ENCODE results near the gene RARRES1.

The RARRES1 gene

DNA sequence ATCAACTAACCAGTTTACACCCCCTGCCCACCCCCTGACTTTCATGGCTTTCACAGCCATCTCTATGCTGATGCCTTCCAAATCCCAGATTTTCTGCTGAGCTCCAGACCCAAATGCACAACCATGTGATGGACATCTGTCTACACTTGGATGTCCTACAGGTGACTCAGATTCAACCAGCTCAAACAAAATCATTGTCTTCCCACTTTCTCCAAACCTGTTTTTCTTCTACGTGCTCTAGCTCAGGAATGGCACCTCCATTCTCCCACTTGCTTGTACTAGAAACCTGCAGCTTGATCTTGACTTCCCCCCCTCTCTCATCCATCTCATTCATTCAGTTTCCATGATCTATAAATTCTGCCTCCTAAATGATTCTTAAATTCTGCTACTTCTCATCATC is 34.1 kb upstream of the RARRES1 start:
- no peak overlapping the region for H3K4me3 ChIP-seq (ENCODE audit: low read depth, low read length)

DNA sequence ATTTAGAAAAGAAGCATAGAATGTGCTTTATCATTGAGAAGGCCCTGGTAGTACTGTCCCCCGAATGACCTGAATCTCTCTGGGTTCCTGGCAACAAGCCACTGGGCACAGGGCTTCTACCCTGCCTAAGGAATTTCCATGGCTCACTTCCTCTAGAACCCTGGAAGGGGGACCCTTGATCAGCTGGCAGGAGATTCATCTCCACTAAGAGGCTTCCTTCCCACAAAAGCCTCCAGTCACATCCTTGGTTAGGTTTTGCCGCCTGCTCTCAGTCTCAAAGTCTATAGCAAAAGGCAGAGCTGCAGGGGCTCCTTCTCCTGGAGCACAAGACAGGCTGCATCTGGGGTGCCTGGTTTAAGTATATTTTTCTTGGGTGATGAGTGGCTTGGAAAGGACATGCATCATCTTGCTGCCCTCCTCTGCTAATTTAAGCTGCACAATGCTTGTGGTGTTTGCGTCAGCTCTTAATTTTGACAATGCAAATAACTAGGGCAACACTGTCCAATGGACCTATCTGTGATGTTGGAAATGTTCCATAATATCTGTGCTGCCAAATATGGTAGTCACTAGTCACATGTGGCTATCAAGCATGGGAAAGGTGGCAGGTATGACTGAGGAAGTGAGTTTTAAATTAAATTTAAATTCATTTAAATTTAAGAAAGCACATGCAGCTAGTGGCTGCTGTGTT is 33.4 kb upstream of the RARRES1 start:
- H3K4me3 ChIP-seq (ENCODE audit: low read depth, low read length): no peak overlapping the region

DNA sequence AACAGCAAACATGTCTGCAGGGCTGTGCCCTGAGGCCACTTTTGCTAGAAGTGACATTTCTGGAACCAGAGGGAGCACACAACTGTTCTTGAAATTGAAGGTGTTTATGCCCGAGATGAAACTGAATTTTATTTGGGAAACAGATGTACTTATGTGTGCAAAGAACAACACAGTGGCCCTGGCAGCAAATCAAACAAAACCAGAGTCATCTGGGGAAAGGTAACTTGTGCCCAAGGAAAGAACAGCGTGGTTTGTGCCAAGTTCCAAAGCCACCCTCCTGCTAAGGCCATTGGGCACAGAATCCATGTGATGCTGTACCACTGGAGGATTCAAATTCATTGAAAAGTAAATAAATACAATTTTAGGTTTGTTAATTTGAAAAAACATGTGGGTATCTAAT is 31.2 kb upstream of the RARRES1 start:
- no peak overlapping the region for H3K4me3 ChIP-seq (ENCODE audit: low read depth, low read length)

DNA sequence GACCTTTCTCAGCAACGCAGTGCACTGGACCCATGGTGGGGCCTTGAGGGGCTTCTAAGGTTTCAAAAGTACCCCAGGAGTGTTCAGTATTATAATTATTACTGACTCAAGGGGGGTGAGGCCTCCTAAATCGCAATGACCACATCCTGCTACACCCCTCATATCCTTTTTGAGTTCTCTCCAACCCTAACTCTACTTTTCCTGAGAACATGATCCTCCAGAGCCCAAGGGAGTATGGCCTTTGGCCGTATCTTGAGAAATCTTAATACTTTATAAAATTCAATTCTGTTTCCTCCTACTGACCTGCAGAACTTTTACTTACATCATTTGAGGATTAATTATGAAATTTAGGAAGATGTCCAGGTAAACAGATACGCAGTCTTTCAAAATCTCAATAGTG is 30.4 kb upstream of the RARRES1 start:
- no peak overlapping the region for H3K4me3 ChIP-seq (ENCODE audit: low read depth, low read length)

DNA sequence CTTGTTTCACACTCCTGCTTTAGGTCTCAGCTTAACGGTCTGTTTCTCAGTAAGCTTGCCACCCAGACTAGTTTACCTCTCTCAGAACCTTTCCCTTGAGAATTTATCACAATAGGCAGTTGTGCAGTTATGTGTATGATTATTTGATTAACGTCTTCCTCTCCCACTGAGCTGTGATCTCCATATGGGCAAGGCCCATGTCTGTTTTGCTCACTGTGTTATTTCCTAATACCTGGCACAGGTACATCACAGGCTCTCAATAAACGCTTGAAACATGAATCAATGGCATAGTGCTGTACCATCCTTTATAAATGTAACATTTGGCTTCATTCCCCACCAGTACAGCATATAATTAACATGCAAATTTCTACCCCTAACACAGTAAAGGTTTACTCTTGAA is 29.1 kb upstream of the RARRES1 start:
- H3K4me3 ChIP-seq (ENCODE audit: low read depth, low read length): no peak overlapping the region

DNA sequence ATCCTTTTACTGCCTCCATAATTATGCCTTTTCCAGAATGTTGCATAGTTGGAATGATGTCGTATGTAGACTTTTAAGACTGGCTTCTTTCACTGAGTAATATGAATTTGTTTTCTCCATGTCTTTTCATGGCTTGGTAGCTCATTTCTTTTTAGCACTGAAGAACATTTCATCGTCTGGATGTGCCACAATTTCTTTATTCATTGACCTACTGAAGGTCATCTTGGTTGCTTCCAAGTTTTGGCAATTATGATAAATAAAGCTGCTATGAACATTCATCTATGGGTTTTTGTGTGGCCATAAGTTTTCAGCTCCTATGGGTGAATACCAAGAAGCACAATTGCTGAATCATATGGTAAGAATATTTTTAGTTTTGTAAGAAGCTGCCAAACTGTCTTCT is 23.2 kb upstream of the RARRES1 start:
- H3K4me3 ChIP-seq (ENCODE audit: low read depth, low read length): no peak overlapping the region

DNA sequence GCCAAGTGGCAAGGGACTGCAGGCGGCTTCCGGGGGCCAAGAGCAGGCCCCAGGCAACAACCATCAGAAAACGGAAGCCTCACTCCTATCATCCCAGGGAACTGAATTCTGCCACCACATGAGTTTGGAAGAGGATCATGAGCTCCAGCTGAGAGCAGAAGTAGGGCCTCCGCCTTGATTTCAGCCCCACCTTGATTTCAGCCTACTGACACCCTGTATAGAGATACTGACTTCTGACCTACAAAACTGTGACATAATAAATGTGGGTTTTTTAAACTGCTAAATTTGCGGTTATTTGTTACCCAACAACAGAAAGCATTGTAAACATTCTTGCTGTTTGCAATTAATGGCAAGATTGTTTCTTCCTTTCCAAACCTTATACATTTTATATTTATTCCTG is 21.6 kb upstream of the RARRES1 start:
- H3K4me3 ChIP-seq (ENCODE audit: low read depth, low read length): no peak overlapping the region

DNA sequence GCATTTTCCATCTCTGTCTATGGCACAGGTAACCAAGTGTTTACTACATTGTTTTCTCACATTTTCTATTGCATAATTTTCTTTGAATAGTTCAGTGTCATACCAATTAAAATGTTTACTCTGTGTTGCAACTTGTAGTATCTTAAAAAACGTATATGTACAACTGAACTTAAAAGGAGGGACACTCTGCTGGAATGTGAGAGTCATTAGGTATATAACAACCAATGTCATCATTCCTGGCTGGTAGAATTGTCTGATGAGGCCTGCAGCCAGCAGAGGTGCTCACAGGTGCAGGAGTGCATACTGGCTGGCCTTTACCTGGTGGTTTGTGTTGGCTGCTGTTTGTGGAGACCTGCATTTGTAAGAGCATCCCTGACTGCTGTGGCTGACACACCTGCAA is 19.1 kb upstream of the RARRES1 start:
- H3K4me3 ChIP-seq (ENCODE audit: low read depth, low read length): no peak overlapping the region

DNA sequence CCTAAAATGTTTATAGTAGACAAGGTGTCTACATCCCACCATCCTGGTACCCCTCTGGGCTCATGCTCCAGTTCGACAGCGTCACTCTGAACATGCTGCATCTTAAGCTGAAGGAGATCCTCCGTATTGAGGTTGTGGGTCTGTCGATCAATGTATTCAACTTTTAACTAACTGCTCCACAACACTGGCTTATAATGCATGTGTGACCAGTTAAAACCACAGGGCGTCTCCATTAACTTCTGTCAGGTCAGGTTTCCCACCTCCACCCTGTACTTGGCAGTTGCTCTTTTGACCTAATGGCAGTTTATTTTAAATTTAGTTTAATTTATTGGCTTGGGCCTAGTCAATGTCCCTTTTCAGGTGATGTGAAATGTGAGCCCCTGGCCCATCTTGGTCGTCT is 17.8 kb upstream of the RARRES1 start:
- H3K4me3 ChIP-seq (ENCODE audit: low read depth, low read length): no peak overlapping the region

DNA sequence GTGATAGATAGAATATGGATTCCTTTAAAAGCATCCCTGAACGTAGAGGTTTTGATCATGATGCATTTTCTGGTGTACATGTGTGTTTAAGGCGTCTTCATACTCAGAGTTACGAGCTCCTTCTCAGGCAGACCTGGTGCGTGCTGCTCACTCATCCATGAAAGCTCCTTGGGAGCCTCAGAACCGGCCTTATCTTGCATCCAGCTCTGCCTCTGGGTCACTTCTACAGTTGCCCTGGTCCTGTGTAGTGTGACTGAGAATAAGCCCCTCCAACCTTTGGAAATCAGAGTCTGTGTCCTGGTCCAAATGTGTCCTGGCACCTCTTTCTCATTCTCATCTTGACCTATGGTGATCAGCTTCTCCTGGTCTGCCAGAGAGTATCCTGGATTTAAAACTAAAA is 17.3 kb upstream of the RARRES1 start:
- H3K4me3 ChIP-seq (ENCODE audit: low read depth, low read length): no peak overlapping the region

DNA sequence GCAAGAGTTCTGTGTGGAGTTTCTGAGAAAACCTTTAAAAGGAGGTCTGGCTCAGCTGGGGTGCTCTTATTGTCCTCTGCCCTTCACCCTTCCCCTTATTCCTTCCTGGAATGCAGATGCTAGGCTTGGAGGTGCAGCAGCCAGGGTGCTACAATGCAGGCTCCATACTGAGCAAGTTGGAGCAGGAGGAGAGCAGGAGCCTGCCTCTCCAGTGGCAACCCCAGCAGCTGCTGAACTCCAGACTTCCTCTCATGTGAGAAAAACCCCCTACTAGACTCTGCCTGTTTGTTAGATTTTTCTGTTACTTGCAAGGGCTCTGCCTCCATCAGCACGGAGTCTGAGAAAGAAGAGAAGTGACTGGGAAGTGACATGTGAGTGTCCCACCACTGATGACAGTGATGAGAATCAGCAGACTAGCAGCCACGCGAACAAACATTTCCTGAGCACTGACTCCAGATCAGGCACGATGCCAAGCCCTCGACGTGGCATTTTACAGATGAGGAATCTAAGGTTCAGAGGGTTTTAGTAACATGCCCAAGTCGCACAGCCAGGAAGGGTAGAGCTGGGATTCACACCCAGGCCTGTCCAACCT is 16.1 kb upstream of the RARRES1 start:
- no peak overlapping the region for H3K4me3 ChIP-seq (ENCODE audit: low read depth, low read length)

DNA sequence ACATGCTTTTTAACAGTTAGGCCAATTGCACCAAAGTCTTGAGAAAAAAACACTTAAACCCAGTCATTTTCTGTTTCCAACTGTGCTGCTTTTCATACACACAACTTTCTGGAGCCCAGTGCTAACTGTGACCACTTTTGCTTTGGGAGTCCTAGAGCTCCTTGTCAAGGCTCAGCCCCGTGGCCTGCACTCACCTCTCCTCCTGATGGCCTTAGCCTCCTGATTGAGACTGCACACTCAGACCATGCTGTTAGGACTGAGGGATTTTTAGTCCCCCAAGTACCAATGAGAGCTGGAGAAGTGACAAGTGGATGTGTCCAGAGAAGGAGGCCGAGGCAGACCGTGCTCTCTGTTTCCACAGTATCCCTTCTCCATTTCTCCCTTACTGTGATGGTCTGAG is 15.2 kb upstream of the RARRES1 start:
- no peak overlapping the region for H3K4me3 ChIP-seq (ENCODE audit: low read depth, low read length)

DNA sequence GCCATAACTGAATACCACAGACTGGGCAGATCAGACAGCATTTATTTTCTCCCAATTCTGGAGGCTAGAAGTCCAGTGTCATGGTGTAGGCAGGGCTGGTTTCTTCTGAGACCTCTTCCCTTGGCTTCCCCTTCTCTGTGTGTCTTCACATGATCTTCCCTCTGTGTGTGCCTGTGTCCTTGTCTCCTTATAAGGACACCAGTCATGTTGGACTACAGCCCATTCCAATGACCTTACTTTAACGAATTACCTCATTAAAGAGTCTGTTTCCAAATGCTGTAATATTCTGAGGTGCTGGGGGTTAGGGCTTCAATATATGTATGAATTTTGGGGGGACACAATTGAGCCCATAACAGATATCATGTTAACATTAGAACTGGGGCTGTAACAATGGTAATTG is 13.3 kb upstream of the RARRES1 start:
- H3K4me3 ChIP-seq (ENCODE audit: low read depth, low read length): no peak overlapping the region

DNA sequence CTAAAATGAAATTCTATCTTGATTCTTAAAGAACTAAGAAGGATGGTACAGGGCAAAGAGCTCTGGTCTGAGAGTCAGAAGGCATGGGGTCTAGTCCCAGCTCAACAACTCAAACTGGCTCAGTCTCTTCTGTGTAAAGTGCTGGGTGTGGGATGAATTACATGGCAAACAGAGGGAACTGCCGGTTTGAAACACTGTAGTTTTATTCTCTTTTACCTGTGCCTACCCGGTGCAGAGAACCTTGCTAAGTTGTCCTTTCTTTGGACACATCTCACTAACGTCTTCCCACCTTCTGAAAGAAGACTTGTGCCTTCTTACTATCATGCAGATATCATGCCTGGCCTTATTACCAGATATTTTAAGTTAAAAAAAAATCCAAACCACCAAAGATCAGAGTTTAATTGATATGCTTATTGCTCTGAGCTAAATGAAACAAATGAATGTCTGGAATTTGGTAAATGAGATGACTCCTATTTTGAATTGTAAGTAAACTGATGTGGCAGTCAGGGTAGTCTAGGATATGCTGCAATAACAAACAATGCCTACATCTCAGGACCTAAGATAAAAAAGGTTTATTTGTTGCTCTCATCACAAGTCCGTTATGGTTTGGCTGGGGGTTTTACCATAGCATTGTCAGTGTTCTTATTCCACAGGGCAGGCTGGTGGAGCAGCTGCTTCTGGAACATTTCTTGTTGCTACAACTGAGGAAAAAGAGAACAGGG is 12.5 kb upstream of the RARRES1 start:
- no peak overlapping the region for H3K4me3 ChIP-seq (ENCODE audit: low read depth, low read length)

DNA sequence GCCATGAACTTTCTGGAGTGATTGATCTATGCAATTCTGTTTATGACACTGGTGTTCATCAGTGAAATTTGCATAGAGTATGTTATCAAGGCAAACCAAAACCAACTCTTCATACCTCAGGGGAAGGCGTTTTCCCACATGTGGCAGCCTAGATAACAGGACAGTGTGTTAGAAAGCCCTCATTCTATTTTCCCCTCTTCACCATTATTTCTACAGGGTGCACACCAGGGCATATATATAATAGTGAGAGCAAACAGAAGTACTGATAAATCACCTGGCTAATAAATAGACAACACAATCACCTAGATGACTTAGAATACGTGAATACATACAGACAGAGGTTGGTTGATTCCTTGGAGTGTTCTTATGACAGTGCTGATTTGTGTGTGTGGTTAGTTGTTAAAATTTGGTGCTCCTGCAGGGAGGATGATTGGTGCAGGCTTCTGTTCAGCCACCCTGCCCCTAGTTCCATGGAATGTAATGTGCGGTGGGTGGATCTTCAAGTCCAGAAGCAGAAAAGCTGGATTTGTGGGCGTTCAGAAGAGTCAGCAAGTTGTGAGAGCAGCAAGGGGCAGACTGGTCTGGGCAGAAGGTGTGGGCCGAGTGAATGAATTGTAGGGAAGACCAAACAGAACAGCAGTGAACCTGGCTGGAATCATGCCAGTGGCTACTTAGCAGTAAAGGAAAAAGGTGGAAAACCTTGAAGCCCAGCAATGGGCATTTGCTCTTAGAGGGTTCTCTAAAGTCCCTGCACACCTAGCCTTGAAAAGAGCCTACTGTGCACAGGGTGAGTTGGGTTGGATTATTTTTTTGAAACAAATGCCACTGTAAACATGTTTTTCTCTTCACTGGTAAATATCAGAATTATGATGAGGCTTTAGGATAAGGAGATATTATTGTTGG is 11.7 kb upstream of the RARRES1 start:
- H3K4me3 ChIP-seq (ENCODE audit: low read depth, low read length): no peak overlapping the region

DNA sequence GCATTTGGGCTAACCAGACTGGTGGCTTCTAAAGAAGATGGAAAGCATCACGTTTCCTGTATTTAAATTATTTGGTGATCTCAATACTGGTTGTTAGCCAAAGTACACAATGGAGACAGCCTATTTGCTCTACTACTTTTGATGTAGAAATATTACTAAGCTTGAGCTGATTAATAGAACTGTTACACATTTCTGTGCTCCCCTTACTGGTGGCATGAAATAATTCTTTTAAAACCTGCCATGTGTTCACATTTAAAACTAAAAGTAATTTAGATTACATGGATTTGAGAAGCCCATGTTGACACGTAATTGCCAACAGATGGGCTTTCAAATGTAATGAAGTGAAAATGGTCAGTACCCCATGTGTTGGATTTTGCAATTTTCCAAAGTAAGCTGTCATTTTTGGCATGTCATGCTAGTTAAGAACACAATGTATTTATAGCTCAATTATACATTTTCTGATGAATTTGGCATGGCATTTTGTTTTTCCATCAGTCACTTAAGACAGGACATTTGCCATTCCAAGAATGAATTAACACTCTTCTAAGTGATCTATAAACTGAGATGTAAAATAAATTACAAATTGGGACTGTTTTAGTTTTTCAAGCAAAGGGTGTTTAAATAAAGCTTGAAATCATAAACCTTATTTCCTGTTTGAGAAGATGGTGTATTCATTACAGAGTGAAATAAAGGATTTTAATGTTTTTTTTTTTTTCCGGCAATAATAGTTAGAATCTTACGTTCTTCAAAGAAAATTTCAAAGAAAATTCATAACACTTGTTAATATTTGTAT is 10.8 kb upstream of the RARRES1 start:
- no peak overlapping the region for H3K4me3 ChIP-seq (ENCODE audit: low read depth, low read length)

DNA sequence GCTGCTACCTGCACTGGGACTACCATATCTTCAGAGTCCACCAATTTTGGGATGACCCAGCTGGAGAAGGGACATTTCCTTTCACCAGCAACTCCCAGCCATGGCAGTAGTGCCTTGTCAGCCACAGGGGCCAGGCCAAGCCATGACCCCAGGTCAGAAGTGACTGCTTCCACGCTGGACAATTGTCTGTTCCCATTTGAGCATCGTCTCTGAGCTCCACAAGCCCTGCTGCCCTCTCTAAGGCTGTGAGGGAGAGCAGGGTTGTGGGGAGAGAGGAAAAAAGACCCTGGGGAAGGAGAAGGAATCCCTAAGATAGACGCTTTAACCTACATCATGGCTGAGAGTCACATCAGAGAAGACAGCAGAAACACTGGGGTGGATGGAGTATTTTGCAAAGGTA is 7.4 kb upstream of the RARRES1 start:
- no peak overlapping the region for H3K4me3 ChIP-seq (ENCODE audit: low read depth, low read length)

DNA sequence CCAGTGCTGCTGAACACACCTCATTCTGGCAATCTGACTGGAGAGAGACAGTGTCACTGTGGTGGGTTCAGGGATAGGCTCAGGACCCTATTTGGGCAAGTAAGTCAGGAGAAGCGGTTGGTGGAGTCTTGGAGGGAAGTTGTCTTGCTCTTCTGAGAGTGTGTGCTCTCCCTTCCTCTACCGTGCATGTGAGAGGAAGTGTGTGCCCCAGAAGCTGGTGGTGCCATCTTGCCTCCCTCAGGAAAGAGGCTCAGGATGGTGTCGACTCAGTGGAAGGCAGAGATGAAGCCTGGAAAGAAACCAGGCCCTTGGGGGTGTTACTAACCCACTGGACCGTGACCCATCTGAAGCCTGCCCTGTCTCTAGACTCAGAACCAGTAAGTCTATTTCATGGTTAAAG is 6.8 kb upstream of the RARRES1 start:
- no peak overlapping the region for H3K4me3 ChIP-seq (ENCODE audit: low read depth, low read length)

DNA sequence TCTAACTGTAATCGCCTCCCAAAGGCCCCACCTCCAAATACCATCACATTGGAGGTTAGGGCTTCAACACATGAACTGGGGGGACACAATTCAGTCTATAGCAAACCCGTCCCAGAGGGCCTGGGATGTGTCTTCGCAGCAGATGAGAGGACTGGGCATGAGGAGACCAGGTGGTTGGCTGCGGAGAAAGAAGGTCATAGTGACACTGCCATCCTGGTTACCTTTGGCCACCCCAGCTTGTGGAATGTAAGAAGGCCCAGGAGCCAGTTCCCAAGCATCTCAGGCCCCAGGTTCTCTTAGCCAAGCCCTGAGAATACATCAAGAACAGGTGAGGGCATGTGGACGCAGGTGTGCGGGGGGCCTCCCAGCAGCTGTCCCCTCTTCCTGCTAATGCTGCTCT is 6.4 kb upstream of the RARRES1 start:
- no peak overlapping the region for H3K4me3 ChIP-seq (ENCODE audit: low read depth, low read length)

DNA sequence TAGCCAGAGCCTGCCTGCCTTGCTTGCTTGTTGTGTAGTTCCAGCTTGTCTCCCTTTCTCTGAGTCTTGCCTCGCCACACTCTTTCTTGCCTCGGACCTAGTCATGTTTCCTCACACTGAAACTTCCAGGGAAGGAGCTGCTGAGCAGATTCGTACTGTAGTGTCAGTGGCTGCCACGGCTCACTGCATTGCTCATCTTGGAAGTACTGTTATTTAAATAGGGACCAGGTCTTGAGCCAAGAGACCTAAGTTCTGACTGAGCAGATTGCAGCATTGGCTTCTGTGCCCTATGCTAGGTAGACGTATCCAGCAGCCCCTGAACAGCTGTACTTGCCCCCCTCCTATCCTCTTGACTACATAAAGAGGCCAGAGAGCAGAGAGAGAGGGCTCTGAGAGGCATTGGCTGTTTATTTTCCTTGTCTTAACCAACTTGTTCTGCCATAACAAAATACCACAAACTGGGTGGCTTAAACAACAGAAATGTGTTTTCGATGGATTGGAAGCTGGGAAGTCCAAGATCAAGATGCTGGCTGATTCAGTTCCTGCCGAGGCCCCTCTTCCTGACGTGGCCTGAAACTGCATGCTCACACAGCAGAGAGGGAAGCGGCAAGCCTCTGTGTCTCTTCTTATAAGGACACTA is 5.8 kb upstream of the RARRES1 start:
- H3K4me3 ChIP-seq (ENCODE audit: low read depth, low read length): no peak overlapping the region
